ENCODE data around the gene PTPRD.

- TF ChIP-seq CTCF (conservative IDR thresholded peaks at IDR 0.05; ENCODE audit: low read depth in 2 of 2) (no peak), REST (IDR thresholded peaks at IDR 0.05; ENCODE audit: unreplicated experiment) (no peak), POLR2AphosphoS5 (IDR thresholded peaks at IDR 0.05; ENCODE audit: low read depth) (no peak), EZH2 (IDR thresholded peaks at IDR 0.05; ENCODE audit: low read depth, unreplicated experiment) (no peak), JUNB (IDR thresholded peaks at IDR 0.05; ENCODE audit: unreplicated experiment) (no peak), EZH2phosphoT487 (IDR thresholded peaks at IDR 0.05; ENCODE audit: unreplicated experiment) (no peak), CREB1 (CRISPR knock-in tag; IDR thresholded peaks at IDR 0.05; ENCODE audit: low read depth) (no peak), ZNF114 (CRISPR knock-in tag; IDR thresholded peaks at IDR 0.05) (no peak), STAT1 (IDR thresholded peaks at IDR 0.05; ENCODE audit: unreplicated experiment) (no peak), ETS1 (IDR thresholded peaks at IDR 0.05) (no peak)
These were observed 1107.9 kb downstream of the PTPRD start for GRCh38 chr9:9504869-9505268.
